Kidney (tissue), 14 donors: ENCODE results near the gene GNA12. TPM values are rescaled to one million over a fixed set of nuclear protein-coding genes. Genes with fewer than 3 reads are reported as not detected.

Experiments used
- DNase-seq, 5 donors: peaks; one replicate each; pipeline ENCODE4 v3.0.0-alpha.2; 2013 to 2020
- FAIRE-seq: peaks from 2 replicates; lab custom pipeline; 2012; peaks lifted over from hg19 to GRCh38; lab: Jason Lieb, UNC
- H3K27ac ChIP-seq, 2 donors: one replicate each; pipeline ENCODE4 v1.7.0; 2013; ENCODE audit warnings: low read depth in 2 of 2, low read length in 2 of 2, inconsistent platforms in 1 of 2
- H3K27me3 ChIP-seq: one replicate; pipeline ENCODE4 v1.7.1; 2013; ENCODE audit warnings: low read length, inconsistent platforms; ENCODE audit not compliant: control insufficient read depth, insufficient read depth
- H3K36me3 ChIP-seq, 3 donors: one replicate each; pipeline versions ENCODE4 v1.7.0 to v1.7.1; 2013; ENCODE audit warnings: low read length in 3 of 3, control low read depth in 1 of 3, inconsistent platforms in 1 of 3; ENCODE audit not compliant: insufficient read depth in 3 of 3, control insufficient read depth in 2 of 3
- H3K4me1 ChIP-seq, 3 donors: one replicate each; pipeline versions ENCODE4 v1.7.0 to v1.7.1; 2013; ENCODE audit warnings: low read length in 3 of 3, inconsistent platforms in 1 of 3, low read depth in 1 of 3; ENCODE audit not compliant: control insufficient read depth in 2 of 3, insufficient read depth in 2 of 3
- H3K4me3 ChIP-seq, 3 donors: one replicate each; pipeline versions ENCODE4 v1.7.0 to v1.8.1; 2013; ENCODE audit warnings: low read length in 3 of 3, control low read depth in 1 of 3, inconsistent platforms in 1 of 3
- H3K9ac ChIP-seq, 3 donors: one replicate each; pipeline versions ENCODE4 v1.7.0 to v1.7.1; 2013; ENCODE audit warnings: low read length in 3 of 3, control low read depth in 1 of 3, inconsistent platforms in 1 of 3
- H3K9me3 ChIP-seq, 3 donors: one replicate each; pipeline versions ENCODE4 v1.7.0 to v1.7.1; 2013; ENCODE audit warnings: low read length in 3 of 3, control low read depth in 1 of 3, inconsistent platforms in 1 of 3; ENCODE audit not compliant: control insufficient read depth in 2 of 3, insufficient read depth in 1 of 3
- CTCF ChIP-seq: IDR thresholded peaks from 3 replicates; pipeline ENCODE4 v1.5.1; 2012; ENCODE audit warnings: mild to moderate bottlenecking, moderate library complexity, borderline replicate concordance; ENCODE audit not compliant: insufficient read depth; ENCODE audit errors: extremely low read depth
- intact Hi-C: fragments of 100-400 bp; cut with DNase I; formaldehyde crosslinking; loops from one replicate; pipeline ENCODE4 v1.11.1; 2022
- polyA plus RNA-seq: library from polyadenylated mRNA; stranded (reverse); fragments of 350-450 nt; fragmentation: Illumina TruSeq; extraction: RNeasy Lipid Tissue Mini Kit (QIAGEN cat#74804); gene quantifications from one replicate; pipeline ENCODE4 v1.2.3, GENCODE V29; 2014; ENCODE audit warnings: low read depth, low replicate concordance; ENCODE audit not compliant: insufficient read depth
- total RNA-seq: library from RNA; stranded (reverse); fragmentation: NEBNext Ultra II Directional; extraction: Animal tissue kit (Norgen Biotek cat#: 25700); gene quantifications from one replicate; pipeline ENCODE4 v1.2.1, GENCODE V29; 2021
- donor health status: control.
- donor health status: control.
- donor health status: control.
- donor health status: control.
- donor health status: control.
- donor health status: DM: yes; HTN: yes; CAD: no.
- donor health status: Normal renal cell carcinoma (clear cell type).

GNA12 gene
- total and polyA plus RNA-seq, 2 donors from 2014 or later, result 16.5 to 41.1 TPM

- Histone ChIP-seq H3K9ac (peak overlapping the region in 1 of 3 donors; percentile 12), H3K9me3 (no peaks in the 10 kb centered on the region), H3K27ac (peak overlapping the region; percentile 88 to 89)
Observed at GRCh38 chr7:2864204-2864985, 20.3 kb upstream of the GNA12 start.

DNA sequence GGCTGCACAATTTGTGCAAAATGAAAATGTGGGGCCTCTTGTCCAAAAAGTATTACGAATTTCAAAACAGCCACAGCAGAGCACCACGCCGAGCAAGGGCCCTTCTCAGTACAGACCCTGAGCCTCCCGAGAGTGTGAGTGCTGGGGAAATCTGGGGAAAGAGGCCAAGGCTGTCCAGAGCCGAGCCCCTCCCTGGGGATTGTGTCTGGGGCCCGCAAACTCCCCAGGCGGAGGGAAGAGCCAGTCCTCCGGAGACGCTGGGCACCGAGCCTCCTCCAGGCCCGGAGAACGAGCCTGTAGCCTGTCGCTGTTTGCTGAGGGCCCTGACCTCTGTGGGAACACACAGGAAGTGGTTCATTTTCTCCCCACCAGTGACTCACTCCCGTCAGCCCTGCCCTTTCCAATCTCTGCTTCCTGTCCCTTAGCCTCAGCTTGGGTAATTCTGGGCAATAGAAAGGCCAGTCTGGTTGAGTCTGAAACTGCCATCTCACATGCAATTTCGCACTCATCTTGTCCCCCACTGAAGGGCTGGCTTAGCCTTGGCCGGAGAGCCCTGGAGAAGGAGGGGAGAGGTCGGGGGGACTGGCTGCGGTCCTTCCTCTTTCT, 19.5 kb upstream of the GNA12 start:
- no peak for TF ChIP-seq CTCF
- intact Hi-C loops, result no loop called here

More at GRCh38 chr7:2864204-2864985, 20.3 kb upstream of the GNA12 start:
- FAIRE-seq, result no peak
- no peak overlapping the region for H3K4me3 ChIP-seq
- intact Hi-C loops, result no loop called here
- peaks cover 0 to 12% (median 0%) of the 10 kb centered on the region in 3 donors for H3K4me1 ChIP-seq
- no peaks in the 10 kb centered on the region for H3K36me3 ChIP-seq
- no peaks in the 10 kb centered on the region for H3K27me3 ChIP-seq
- DNase-seq, result no peak
- no peak for TF ChIP-seq CTCF

GRCh38 chr7:2862831-2863361, 18.8 kb upstream of the GNA12 start:
- peaks cover 0 to 12% (median 0%) of the 10 kb centered on the region in 3 donors for H3K4me1 ChIP-seq
- intact Hi-C loops, result no loop called here
- no peak for FAIRE-seq

More for the DNA sequence above, 19.5 kb upstream of the GNA12 start:
- Histone ChIP-seq H3K9ac (peak overlapping the region in 2 of 3 donors; percentile 12), H3K27ac (peak overlapping the region; percentile 88 to 89), H3K27me3 (no peaks in the 10 kb centered on the region), H3K4me3 (peak overlapping the region in 1 of 3 donors; percentile 17), H3K4me1 (peaks cover 0 to 12% (median 0%) of the 10 kb centered on the region in 3 donors), H3K36me3 (no peaks in the 10 kb centered on the region), H3K9me3 (no peaks in the 10 kb centered on the region)
- FAIRE-seq (no peak), DNase-seq (peak; percentile 34 to 96 (median 48))

More at GRCh38 chr7:2862831-2863361, 18.8 kb upstream of the GNA12 start:
- Histone ChIP-seq H3K27me3 (no peaks in the 10 kb centered on the region), H3K36me3 (no peaks in the 10 kb centered on the region), H3K9me3 (no peaks in the 10 kb centered on the region), H3K9ac (peak overlapping the region in 1 of 3 donors; percentile 13), H3K27ac (peak overlapping the region; percentile 88 to 89), H3K4me3 (no peak overlapping the region)
- TF ChIP-seq CTCF, result no peak
- DNase-seq, result peak in 1 of 5 donors; percentile 45
